Mucosa of descending colon (tissue), 3 donors: ENCODE data around the gene ELOB. TPM values are rescaled to one million over a fixed set of nuclear protein-coding genes. Genes with fewer than 3 reads are reported as not detected.
A peak's percentile ranks its signal among the peaks of the same experiment; 100 is the strongest.

ENCODE experiments used
- ATAC-seq: fragments of 200-7000 bp; cut with Tn5 transposase; one replicate; pipeline ENCODE4 v1.9.1; 2020; ENCODE audit warnings: mild to moderate bottlenecking, moderate library complexity
- DNase-seq, 3 donors: peaks; one replicate each; pipeline ENCODE4 v3.0.0-alpha.2; 2020
- H3K36me3 ChIP-seq: fragments of 200-600 bp; one replicate; pipeline ENCODE4 v1.8.0; 2021; ENCODE audit warnings: low read depth, mild to moderate bottlenecking
- H3K4me1 ChIP-seq: fragments of 200-600 bp; one replicate; pipeline ENCODE4 v1.8.0; 2021; ENCODE audit warnings: low read depth, mild to moderate bottlenecking
- H3K4me3 ChIP-seq: fragments of 200-600 bp; one replicate; pipeline ENCODE4 v1.8.0; 2021; ENCODE audit warnings: mild to moderate bottlenecking
- H3K9me3 ChIP-seq: fragments of 200-600 bp; one replicate; pipeline ENCODE4 v1.8.0; 2021; ENCODE audit warnings: mild to moderate bottlenecking
- CTCF ChIP-seq: fragments of 200-600 bp; IDR thresholded peaks from one replicate; pipeline ENCODE4 v1.8.0; 2022; ENCODE audit warnings: antibody characterized with exemption, mild to moderate bottlenecking
- intact Hi-C, 2 donors: fragments of 100-400 bp; cut with DNase I in 1 of 2; cut with micrococcal nuclease in 1 of 2; formaldehyde crosslinking; loops; one replicate each; pipeline versions ENCODE4 v1.11.0 to v1.11.1; 2022; cut with DNase I, micrococcal nuclease
- total RNA-seq, 3 donors: library from RNA; stranded (reverse); fragmentation: NEBNext Ultra II Directional in 2 of 3; extraction: Animal tissue kit (Norgen Biotek cat#: 25700) in 2 of 3; gene quantifications; one replicate each; pipeline versions ENCODE4 v1.2.1 to v1.2.4, GENCODE V29; 2021 to 2023
- donor health status: DM: no; HTN: no; CAD: no; lungs with moderate emphysema.
- donor health status: DM: no; HTN: no; CAD: no.
- donor health status: DM: no; HTN: yes; CAD: no.

ELOB gene
- total RNA-seq, 3 donors from 2014 or later = 231 to 296 (median 285) TPM

GRCh38 chr16:2770057-2770951, 6.8 kb downstream of the ELOB start:
- peaks cover 16% of the 10 kb centered on the region for H3K4me1 ChIP-seq
- peak; percentile 27 for ATAC-seq

GRCh38 chr16:2769675-2770056, 7.4 kb downstream of the ELOB start:
- peak; percentile 93 for ATAC-seq
- H3K9me3 ChIP-seq = no peaks in the 10 kb centered on the region
- H3K4me3 ChIP-seq = no peak overlapping the region
- H3K36me3 ChIP-seq = peaks cover 7% of the 10 kb centered on the region
- TF ChIP-seq CTCF = no peak
- intact Hi-C loops = no loop called here
- H3K4me1 ChIP-seq = peaks cover 16% of the 10 kb centered on the region
- peak; percentile 88 to 92 (median 90) for DNase-seq

More at GRCh38 chr16:2770057-2770951, 6.8 kb downstream of the ELOB start:
- peak in 1 of 3 donors; percentile 63 for DNase-seq
- H3K4me3 ChIP-seq = no peak overlapping the region
- peaks cover 7% of the 10 kb centered on the region for H3K36me3 ChIP-seq
- TF ChIP-seq CTCF = no peak
- intact Hi-C loops = no loop called here
- no peaks in the 10 kb centered on the region for H3K9me3 ChIP-seq

GRCh38 chr16:2769100-2769529, 8.0 kb downstream of the ELOB start:
- Histone ChIP-seq H3K9me3 (no peaks in the 10 kb centered on the region), H3K4me1 (peaks cover 16% of the 10 kb centered on the region), H3K36me3 (peaks cover 8% of the 10 kb centered on the region), H3K4me3 (no peak overlapping the region)
- TF ChIP-seq CTCF = no peak
- peak; percentile 0 for ATAC-seq
- no peak for DNase-seq
- intact Hi-C loops = no loop called here

GRCh38 chr16:2768403-2769089, 8.5 kb downstream of the ELOB start:
- peaks cover 16% of the 10 kb centered on the region for H3K4me1 ChIP-seq

GRCh38 chr16:2767891-2768290, 9.2 kb downstream of the ELOB start:
- no peak for TF ChIP-seq CTCF
- ATAC-seq (no peak), DNase-seq (peak in 1 of 3 donors; percentile 16)
- Histone ChIP-seq H3K4me3 (no peak overlapping the region), H3K36me3 (peaks cover 20% of the 10 kb centered on the region), H3K4me1 (peaks cover 16% of the 10 kb centered on the region), H3K9me3 (no peaks in the 10 kb centered on the region)
- intact Hi-C loops = no loop called here

More at GRCh38 chr16:2768403-2769089, 8.5 kb downstream of the ELOB start:
- H3K9me3 ChIP-seq = no peaks in the 10 kb centered on the region
- no peak overlapping the region for H3K4me3 ChIP-seq
- no peak for DNase-seq
- intact Hi-C loops = no loop called here
- ATAC-seq = no peak
- TF ChIP-seq CTCF = no peak
- H3K36me3 ChIP-seq = peaks cover 14% of the 10 kb centered on the region
